Hippocampal formation (tissue), 2 donors: ENCODE results near the gene PMEL.
"Not testable (repeated sequence)": the region's sequence is repeated elsewhere in the genome, so short reads cannot be mapped to it uniquely, and the experiment has no call there.

Experiments
- DNase-seq, 2 donors: peaks; one replicate each; lab custom pipeline; 2025; lab: John Stamatoyannopoulos, UW

PMEL gene

DNA sequence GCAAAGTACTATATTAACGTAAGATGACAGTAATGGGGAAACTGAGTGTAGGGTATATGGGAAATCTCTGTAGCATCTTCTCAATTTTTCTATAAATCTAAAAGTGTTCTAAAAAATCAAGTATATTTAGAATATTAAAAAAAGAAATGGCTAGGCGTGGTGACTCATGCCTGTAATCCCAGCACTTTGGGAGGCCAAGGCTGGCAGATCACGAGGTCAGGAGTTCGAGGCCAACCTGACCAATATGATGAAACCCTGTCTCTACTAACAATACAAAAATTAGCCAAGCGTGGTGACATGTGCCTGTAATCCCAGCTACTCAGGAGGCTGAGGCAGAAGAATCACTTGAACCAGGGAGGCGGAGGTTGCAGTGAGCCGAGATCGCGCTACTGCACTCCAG is 42.2 kb downstream of the PMEL start:
- not testable (repeated sequence) for DNase-seq

DNA sequence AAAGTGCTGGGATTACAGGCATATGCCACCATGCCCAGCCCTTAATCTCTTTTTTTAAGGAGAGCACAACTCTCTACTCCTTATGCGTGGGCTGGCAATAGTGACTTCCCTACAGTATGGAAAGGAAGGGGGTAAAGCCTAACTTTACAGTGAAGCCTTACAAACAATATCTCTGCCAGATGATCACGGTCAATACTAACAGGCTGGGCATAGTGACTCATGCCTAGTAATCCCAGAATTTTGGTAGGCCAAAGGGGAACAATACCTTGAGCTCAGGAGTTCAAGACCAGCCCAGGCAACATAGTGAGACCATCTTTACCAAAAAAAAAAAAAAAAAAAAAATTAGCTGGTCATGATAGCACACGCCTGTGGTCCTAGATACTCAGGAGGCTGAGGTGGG is 43.7 kb downstream of the PMEL start:
- no peak for DNase-seq

- DNase-seq, result not testable (repeated sequence)
Observed at GRCh38 chr12:55919032-55919431, 46.8 kb downstream of the PMEL start.

DNA sequence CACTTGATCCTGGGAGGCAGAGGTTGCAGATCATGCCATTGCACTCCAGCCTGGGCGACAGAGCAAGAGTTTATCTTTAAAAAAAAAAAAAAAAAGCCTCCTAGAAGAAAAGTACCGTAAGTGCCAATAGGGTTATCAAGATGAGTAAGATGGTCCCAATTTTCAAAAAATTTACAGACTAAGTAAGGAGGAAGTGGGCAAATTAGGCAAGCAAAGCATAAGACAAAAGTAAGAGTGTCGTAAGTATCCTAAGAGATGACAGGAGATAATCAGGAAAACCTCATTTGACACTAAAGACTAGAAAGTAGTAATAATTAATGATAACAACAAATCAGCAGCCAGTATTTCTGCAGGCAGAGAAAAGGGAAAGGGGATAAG is 50.4 kb downstream of the PMEL start:
- no peak for DNase-seq

DNA sequence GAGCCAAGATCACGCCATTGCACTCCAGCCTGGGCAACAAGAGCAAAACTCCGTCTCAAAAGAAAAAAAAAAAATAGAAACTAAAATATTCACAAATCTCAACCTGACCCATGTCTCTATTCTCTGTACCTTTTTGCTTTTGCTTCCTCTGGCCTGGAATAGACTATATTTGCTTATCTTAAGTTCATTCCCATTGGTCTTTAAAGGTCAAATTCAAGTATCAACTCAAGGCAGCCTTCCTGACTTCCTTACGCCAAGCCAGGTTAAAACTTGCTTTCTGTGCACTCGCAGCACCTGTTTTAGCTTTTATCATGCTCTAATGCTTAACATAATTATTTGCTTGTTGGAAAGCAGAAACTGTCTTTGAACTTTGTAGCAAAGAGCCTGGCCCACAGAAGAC is 52.9 kb downstream of the PMEL start:
- no peak for DNase-seq

GRCh38 chr12:55909513-55909884 is 56.3 kb downstream of the PMEL start:
- no peak for DNase-seq

DNA sequence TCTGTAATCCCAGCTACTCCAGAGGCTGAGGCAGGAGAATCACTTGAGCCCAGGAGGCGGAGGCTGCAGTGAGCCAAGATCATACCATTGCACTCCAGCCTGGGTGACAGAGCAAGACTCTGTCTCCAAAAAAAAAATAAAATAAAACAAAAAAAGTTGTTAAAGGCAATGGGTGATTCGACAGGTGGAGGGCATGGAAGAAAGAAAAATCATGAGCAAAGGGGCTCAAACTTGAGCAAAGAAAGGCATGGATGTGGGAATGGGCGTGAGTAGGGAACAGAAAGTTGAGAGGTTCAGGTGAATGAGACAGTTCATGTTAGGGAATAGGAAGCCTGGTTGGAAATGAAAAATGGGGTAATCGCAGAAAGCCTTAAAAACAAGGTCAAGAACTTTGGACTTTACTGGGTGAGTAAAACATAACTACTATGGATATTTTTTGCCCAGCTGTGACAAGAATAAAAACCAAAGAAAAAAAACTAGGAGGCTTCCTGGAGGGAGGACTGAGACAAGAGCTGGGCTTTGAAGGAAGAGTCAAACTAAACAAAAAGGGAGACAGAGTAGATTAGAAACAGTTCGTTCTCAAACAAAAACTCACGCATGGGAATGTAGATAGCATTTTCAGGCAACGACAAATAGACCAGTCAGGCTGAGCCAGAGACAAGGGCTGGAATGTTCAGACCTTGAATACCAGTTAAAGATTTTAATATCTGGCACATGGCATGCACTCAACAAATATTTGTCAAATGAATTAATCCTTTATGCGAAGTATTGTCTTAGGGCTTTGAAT is 56.9 kb downstream of the PMEL start:
- DNase-seq, result no peak

GRCh38 chr12:55906056-55906455 is 59.8 kb downstream of the PMEL start:
- DNase-seq, result no peak
